ENCODE measurements around the gene SPATA20. TPM values are rescaled to one million over a fixed set of nuclear protein-coding genes. Genes with fewer than 3 reads are reported as not detected.
A peak's percentile ranks its signal among the peaks of the same experiment; 100 is the strongest.

The SPATA20 gene
- total and polyA plus RNA-seq, 2 of the 13 experiments (the other 11 are each of a cell fraction or from before 2014, with no cell fraction given) = 36.1 to 64.8 TPM

DNA sequence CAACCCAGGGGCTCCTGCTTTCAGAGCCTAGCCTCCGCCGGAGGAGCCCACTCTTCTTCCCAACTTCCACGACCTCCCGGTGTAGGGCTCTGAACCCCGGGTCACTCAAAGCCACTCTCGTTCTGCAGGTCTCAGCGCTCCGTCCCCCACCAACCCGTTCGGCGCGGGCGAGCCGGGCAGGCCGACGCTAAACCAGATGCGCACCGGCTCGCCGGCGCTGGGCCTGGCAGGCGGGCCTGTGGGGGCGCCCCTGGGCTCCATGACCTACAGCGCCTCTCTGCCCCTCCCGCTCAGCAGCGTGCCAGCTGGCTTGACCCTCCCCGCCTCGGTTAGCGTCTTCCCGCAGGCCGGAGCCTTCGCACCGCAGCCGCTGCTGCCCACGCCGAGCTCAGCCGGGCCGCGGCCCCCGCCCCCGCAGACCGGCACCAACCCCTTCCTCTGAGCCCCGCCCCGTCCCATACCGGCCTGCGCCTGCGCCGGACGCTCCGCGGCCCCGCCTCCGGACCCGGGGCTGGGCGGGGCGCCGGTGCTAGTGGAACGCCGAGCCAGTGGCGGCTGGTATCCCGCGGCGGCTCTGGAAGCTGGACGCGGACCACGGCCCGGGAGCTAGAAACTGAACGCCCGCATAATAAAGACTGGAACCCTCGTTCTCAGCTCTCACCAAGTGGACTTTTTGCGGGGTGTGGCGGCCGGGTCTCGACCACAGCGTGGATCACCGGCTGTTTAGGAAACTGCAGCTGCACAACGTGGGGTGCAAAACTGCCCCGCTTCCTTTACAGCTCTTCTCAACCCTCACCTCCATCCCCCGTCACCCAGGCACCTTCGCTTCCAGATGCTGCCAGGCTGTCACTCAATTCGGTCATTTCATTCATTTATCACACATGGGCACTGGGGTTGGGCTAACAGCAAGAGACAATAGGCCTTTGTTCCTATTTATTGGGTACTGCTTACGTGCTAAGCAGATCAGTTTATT lies 5.0 kb upstream of the SPATA20 start (continued):
- TF ChIP-seq, protein P1, sequence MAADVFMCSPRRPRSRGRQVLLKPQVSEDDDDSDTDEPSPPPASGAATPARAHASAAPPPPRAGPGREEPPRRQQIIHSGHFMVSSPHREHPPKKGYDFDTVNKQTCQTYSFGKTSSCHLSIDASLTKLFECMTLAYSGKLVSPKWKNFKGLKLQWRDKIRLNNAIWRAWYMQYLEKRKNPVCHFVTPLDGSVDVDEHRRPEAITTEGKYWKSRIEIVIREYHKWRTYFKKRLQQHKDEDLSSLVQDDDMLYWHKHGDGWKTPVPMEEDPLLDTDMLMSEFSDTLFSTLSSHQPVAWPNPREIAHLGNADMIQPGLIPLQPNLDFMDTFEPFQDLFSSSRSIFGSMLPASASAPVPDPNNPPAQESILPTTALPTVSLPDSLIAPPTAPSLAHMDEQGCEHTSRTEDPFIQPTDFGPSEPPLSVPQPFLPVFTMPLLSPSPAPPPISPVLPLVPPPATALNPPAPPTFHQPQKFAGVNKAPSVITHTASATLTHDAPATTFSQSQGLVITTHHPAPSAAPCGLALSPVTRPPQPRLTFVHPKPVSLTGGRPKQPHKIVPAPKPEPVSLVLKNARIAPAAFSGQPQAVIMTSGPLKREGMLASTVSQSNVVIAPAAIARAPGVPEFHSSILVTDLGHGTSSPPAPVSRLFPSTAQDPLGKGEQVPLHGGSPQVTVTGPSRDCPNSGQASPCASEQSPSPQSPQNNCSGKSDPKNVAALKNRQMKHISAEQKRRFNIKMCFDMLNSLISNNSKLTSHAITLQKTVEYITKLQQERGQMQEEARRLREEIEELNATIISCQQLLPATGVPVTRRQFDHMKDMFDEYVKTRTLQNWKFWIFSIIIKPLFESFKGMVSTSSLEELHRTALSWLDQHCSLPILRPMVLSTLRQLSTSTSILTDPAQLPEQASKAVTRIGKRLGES (CRISPR knock-in tag; IDR thresholded peaks at IDR 0.05; ENCODE audit: borderline replicate concordance) = 0 out of 2 replicates have a peak, but pooled peaks have one; percentile 14
- TF ChIP-seq, protein P2, sequence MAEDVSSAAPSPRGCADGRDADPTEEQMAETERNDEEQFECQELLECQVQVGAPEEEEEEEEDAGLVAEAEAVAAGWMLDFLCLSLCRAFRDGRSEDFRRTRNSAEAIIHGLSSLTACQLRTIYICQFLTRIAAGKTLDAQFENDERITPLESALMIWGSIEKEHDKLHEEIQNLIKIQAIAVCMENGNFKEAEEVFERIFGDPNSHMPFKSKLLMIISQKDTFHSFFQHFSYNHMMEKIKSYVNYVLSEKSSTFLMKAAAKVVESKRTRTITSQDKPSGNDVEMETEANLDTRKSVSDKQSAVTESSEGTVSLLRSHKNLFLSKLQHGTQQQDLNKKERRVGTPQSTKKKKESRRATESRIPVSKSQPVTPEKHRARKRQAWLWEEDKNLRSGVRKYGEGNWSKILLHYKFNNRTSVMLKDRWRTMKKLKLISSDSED (CRISPR knock-in tag; IDR thresholded peaks at IDR 0.05) = no peak
- TF ChIP-seq NONO (IDR thresholded peaks at IDR 0.05) = no peak
- TF ChIP-seq NONO (CRISPR knock-in tag; conservative IDR thresholded peaks at IDR 0.05) = peak; percentile 39; the same call in 1 of the 2 replicates
- TF ChIP-seq, protein P3, sequence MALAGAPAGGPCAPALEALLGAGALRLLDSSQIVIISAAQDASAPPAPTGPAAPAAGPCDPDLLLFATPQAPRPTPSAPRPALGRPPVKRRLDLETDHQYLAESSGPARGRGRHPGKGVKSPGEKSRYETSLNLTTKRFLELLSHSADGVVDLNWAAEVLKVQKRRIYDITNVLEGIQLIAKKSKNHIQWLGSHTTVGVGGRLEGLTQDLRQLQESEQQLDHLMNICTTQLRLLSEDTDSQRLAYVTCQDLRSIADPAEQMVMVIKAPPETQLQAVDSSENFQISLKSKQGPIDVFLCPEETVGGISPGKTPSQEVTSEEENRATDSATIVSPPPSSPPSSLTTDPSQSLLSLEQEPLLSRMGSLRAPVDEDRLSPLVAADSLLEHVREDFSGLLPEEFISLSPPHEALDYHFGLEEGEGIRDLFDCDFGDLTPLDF (CRISPR knock-in tag; IDR thresholded peaks at IDR 0.05) = no peak; the same call in 1 of the 2 replicates
- TF ChIP-seq SPEN (CRISPR knock-in tag; IDR thresholded peaks at IDR 0.05; ENCODE audit: low read depth) = peak; percentile 89
- TF ChIP-seq, protein P4, sequence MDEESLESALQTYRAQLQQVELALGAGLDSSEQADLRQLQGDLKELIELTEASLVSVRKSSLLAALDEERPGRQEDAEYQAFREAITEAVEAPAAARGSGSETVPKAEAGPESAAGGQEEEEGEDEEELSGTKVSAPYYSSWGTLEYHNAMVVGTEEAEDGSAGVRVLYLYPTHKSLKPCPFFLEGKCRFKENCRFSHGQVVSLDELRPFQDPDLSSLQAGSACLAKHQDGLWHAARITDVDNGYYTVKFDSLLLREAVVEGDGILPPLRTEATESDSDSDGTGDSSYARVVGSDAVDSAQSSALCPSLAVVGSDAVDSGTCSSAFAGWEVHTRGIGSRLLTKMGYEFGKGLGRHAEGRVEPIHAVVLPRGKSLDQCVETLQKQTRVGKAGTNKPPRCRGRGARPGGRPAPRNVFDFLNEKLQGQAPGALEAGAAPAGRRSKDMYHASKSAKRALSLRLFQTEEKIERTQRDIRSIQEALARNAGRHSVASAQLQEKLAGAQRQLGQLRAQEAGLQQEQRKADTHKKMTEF (CRISPR knock-in tag; IDR thresholded peaks at IDR 0.05) = peak; percentile 77; the same call in 1 of the 2 replicates
- TF ChIP-seq MIER3 (CRISPR knock-in tag; IDR thresholded peaks at IDR 0.05; ENCODE audit: borderline replicate concordance) = peak; percentile 38; the same call in 1 of the 2 replicates
- TF ChIP-seq CHD2 (IDR thresholded peaks at IDR 0.05; ENCODE audit: low read depth, low read length) = no peak
- TF ChIP-seq ZNF17 (CRISPR knock-in tag; IDR thresholded peaks at IDR 0.05) = no peak
- TF ChIP-seq ZEB1 (IDR thresholded peaks at IDR 0.05; ENCODE audit: insufficient replicate concordance, low read depth) = peak; percentile 36
- TF ChIP-seq RFXAP (CRISPR knock-in tag; IDR thresholded peaks at IDR 0.05; ENCODE audit: borderline replicate concordance) = no peak; the same call in 1 of the 2 replicates
- peak; percentile 82 for TF ChIP-seq ZNF430 (CRISPR knock-in tag; IDR thresholded peaks at IDR 0.05)
- TF ChIP-seq SMARCE1 (IDR thresholded peaks at IDR 0.05; ENCODE audit: borderline replicate concordance) = no peak
- TF ChIP-seq ZBTB38 (CRISPR knock-in tag; IDR thresholded peaks at IDR 0.05) = peak; percentile 70; the same call in 1 of the 2 replicates
- TF ChIP-seq ZNF337 (CRISPR knock-in tag; IDR thresholded peaks at IDR 0.05; ENCODE audit: borderline replicate concordance, low read depth) = 0 out of 2 replicates have a peak, but pooled peaks have one; percentile 8
- TF ChIP-seq ZNF33A (CRISPR knock-in tag; IDR thresholded peaks at IDR 0.05; ENCODE audit: borderline replicate concordance) = no peak
- TF ChIP-seq ELF4 (CRISPR knock-in tag; IDR thresholded peaks at IDR 0.05; ENCODE audit: borderline replicate concordance) = no peak
- TF ChIP-seq, protein P5, sequence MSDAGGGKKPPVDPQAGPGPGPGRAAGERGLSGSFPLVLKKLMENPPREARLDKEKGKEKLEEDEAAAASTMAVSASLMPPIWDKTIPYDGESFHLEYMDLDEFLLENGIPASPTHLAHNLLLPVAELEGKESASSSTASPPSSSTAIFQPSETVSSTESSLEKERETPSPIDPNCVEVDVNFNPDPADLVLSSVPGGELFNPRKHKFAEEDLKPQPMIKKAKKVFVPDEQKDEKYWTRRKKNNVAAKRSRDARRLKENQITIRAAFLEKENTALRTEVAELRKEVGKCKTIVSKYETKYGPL (CRISPR knock-in tag; IDR thresholded peaks at IDR 0.05) = 0 out of 2 replicates have a peak, but pooled peaks have one; percentile 50
- peak; percentile 55; the same call in 1 of the 2 replicates for TF ChIP-seq ZNF607 (CRISPR knock-in tag; IDR thresholded peaks at IDR 0.05; ENCODE audit: borderline replicate concordance)
- TF ChIP-seq NCOA2 (CRISPR knock-in tag; IDR thresholded peaks at IDR 0.05) = no peak

Measured in HepG2 (cell line).